DOHH2 (cell line): ENCODE measurements around the gene ZNF697.

Source experiments
- CTCF ChIP-seq: fragments of 200-600 bp; sonication (generic); IDR thresholded peaks from one replicate; pipeline ENCODE4 v1.5.1; 2014; ENCODE audit warnings: antibody characterized with exemption, mild to moderate bottlenecking, low read depth, low read length; ENCODE audit not compliant: poor library complexity, severe bottlenecking
- EZH2phosphoT487 ChIP-seq: fragments of 200-600 bp; sonication (generic); IDR thresholded peaks from 2 replicates; pipeline ENCODE4 v1.6.1; 2017; ENCODE audit warnings: borderline replicate concordance, mild to moderate bottlenecking, antibody characterized with exemption, low read length, moderate library complexity, mixed read lengths

- TF ChIP-seq CTCF (no peak), EZH2phosphoT487 (no peak)
Observed at GRCh38 chr1:119631086-119631432, 17.0 kb downstream of the ZNF697 start.
